ENCODE results near the gene LURAP1L.

DNA sequence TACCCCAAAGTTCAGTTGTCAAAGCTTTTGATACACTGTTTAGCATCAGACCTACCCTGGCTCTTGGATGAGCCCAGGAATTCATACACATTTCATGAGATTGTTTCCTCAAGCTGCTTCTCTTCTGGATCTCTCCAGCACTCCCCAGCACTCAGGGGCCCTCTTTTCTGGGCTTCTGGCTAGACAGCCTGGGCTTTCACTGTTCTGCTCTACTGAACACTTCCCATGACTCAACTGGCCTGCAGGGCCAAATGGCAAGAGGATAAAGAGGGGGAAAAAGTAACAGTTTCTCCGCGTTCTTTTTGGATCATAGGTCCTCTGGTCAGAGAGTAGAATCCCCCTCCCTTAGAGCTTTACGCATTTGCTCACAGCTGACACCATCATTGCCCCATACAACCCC is 20.9 kb upstream of the LURAP1L start:
- TF ChIP-seq POLR2A (IDR thresholded peaks at IDR 0.05) (no peak), POLR2AphosphoS5 (IDR thresholded peaks at IDR 0.05) (no peak), EP300 (IDR thresholded peaks at IDR 0.05) (no peak)
- TF ChIP-seq, protein P1, sequence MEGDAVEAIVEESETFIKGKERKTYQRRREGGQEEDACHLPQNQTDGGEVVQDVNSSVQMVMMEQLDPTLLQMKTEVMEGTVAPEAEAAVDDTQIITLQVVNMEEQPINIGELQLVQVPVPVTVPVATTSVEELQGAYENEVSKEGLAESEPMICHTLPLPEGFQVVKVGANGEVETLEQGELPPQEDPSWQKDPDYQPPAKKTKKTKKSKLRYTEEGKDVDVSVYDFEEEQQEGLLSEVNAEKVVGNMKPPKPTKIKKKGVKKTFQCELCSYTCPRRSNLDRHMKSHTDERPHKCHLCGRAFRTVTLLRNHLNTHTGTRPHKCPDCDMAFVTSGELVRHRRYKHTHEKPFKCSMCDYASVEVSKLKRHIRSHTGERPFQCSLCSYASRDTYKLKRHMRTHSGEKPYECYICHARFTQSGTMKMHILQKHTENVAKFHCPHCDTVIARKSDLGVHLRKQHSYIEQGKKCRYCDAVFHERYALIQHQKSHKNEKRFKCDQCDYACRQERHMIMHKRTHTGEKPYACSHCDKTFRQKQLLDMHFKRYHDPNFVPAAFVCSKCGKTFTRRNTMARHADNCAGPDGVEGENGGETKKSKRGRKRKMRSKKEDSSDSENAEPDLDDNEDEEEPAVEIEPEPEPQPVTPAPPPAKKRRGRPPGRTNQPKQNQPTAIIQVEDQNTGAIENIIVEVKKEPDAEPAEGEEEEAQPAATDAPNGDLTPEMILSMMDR (IDR thresholded peaks at IDR 0.05) = no peak

Data from suprapubic skin (tissue), 4 donors.